GM18867 (cell line): ENCODE measurements around the gene PCDHB4.
"Not testable (repeated sequence)": the region's sequence is repeated elsewhere in the genome, so short reads cannot be mapped to it uniquely, and the experiment has no call there.

Experiments
- ATAC-seq: cut with Tn5 transposase; IDR thresholded peaks from one replicate; pipeline ENCODE4 v1.9.1; 2021; ENCODE audit warnings: mild to moderate bottlenecking, moderate library complexity; ENCODE audit not compliant: unreplicated experiment

Gene PCDHB4

GRCh38 chr5:141149812-141150211, 28.2 kb downstream of the PCDHB4 start, which contains the start of gene PCDHB6:
Gene PCDHB6 (plus strand): TSS chr5:141150057. CDS start chr5:141150258, 201 bp downstream.
- ATAC-seq: no peak

- ATAC-seq: no peak
Measured at GRCh38 chr5:141150224-141150992, 28.8 kb downstream of the PCDHB4 start.

- no peak for ATAC-seq
Measured at GRCh38 chr5:141150993-141151325, 29.3 kb downstream of the PCDHB4 start.

- ATAC-seq: not testable (repeated sequence)
Measured at GRCh38 chr5:141151632-141152031, 30.0 kb downstream of the PCDHB4 start.

DNA sequence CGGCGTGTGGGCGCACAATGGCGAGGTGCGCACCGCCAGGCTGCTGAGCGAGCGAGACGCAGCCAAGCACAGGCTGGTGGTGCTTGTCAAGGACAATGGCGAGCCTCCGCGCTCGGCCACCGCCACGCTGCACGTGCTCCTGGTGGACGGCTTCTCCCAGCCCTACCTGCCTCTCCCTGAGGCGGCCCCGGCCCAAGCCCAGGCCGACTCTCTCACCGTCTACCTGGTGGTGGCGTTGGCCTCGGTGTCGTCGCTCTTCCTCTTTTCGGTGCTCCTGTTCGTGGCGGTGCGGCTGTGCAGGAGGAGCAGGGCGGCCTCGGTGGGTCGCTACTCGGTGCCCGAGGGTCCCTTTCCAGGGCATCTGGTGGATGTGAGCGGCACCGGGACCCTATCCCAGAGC, 30.5 kb downstream of the PCDHB4 start:
- not testable (repeated sequence) for ATAC-seq

DNA sequence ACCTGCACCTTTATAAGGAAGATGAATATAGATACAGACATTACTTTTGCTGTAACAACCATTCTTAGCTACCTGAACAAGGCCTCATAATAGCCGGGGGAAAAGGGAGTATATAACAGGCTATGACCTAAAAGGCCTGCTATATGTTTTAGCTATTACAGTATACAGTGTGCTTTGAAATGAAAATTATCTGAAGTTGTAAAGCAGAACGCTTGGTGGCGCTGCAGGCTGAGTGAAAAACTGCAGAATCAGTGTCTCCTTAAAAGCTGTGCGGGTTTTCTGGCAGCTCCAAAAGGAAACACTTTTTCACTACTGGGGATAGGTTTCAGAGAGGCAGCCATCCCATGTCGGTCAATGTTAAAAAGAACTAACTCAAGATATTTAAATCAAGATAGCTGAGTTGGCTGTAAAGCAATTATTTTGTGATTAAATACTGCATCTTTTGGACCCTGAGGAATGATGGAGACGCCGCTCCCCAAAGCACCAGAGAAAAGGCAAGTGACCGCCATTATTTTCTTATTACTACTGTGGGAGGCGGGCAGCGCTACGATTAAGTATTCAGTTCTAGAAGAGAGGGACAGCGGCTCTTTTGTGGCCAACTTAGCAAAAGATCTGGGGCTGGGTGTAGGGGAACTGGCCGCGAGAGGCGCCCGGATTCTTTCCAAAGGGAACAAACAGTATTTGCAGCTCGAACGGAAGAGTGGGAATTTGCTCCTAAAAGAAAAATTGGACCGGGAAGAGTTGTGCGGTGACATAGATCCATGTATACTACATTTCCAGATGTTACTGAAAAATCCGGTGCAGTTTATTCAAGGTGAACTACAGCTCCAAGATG, 34.1 kb downstream of the PCDHB4 start:
- no peak for ATAC-seq

- ATAC-seq: not testable (repeated sequence)
Measured at GRCh38 chr5:141157356-141157755, 35.7 kb downstream of the PCDHB4 start.

DNA sequence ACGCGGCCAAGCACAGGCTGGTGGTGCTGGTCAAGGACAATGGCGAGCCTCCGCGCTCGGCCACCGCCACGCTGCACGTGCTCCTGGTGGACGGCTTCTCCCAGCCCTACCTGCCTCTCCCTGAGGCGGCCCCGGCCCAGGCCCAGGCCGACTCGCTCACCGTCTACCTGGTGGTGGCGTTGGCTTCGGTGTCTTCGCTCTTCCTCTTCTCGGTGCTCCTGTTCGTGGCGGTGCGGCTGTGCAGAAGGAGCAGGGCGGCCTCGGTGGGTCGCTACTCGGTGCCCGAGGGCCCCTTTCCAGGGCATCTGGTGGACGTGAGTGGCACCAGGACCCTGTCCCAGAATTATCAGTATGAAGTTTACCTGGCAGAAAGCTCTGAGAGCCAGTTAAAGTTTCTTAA, 36.3 kb downstream of the PCDHB4 start:
- ATAC-seq: not testable (repeated sequence)

- no peak for ATAC-seq
Measured at GRCh38 chr5:141172381-141173204, 51.0 kb downstream of the PCDHB4 start, which contains the start of gene PCDHB7. Gene PCDHB7 (plus strand): TSS chr5:141172644. CDS start chr5:141172836, 192 bp downstream.

DNA sequence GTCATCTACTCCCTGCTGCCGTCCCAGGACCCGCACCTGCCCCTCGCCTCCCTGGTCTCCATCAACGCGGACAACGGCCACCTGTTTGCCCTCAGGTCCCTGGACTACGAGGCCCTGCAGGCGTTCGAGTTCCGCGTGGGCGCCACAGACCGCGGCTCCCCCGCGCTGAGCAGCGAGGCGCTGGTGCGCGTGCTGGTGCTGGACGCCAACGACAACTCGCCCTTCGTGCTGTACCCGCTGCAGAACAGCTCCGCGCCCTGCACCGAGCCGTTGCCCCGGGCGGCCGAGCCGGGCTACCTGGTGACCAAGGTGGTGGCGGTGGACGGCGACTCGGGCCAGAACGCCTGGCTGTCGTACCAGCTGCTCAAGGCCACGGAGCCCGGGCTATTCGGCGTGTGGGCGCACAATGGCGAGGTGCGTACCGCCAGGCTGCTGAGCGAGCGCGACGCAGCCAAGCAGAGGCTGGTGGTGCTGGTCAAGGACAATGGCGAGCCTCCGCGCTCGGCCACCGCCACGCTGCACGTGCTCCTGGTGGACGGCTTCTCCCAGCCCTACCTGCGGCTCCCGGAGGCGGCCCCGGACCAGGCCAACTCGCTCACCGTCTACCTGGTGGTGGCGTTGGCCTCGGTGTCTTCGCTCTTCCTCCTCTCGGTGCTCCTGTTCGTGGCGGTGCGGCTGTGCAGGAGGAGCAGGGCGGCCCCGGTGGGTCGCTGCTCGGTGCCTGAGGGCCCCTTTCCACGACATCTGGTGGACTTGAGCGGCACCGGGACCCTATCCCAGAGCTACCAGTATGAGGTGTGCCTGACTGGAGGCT, 52.9 kb downstream of the PCDHB4 start:
- not testable (repeated sequence) for ATAC-seq
